CD4-positive, CD25-positive, alpha-beta regulatory T cell (primary cell): ENCODE measurements around the gene MMP15. TPM values are rescaled to one million over a fixed set of nuclear protein-coding genes. Genes with fewer than 3 reads are reported as not detected.
A peak's percentile ranks its signal among the peaks of the same experiment; 100 is the strongest.
"Not testable (repeated sequence)": the region's sequence is repeated elsewhere in the genome, so short reads cannot be mapped to it uniquely, and the experiment has no call there.

Experiments used
- ATAC-seq, 2 donors: fragments of 150-1000 bp; cut with Tn5 transposase; one replicate each; pipeline ENCODE4 v1.10.0; 2021; ENCODE audit warnings: low read depth in 2 of 2, moderate number of reproducible peaks in 2 of 2, moderate library complexity in 1 of 2
- DNase-seq, 3 donors: peaks; one replicate each; pipeline versions ENCODE4 v3.0.0 to v3.0.0-alpha.2; 2012 to 2022; ENCODE audit warnings: mixed read lengths in 1 of 3
- H3K27ac ChIP-seq: one replicate; pipeline ENCODE4 v1.7.0; 2013; ENCODE audit warnings: mild to moderate bottlenecking, low read length; ENCODE audit not compliant: insufficient read depth, poor library complexity, severe bottlenecking
- H3K27me3 ChIP-seq: one replicate; pipeline ENCODE4 v1.7.0; 2013; ENCODE audit warnings: low read length; ENCODE audit not compliant: control insufficient read depth, insufficient read depth
- H3K36me3 ChIP-seq: one replicate; pipeline ENCODE4 v1.7.0; 2013; ENCODE audit warnings: mild to moderate bottlenecking, low read length, moderate library complexity; ENCODE audit not compliant: control insufficient read depth, insufficient read depth
- H3K4me1 ChIP-seq: 2 replicates; pipeline ENCODE4 v1.7.0; 2013; ENCODE audit warnings: mild to moderate bottlenecking, low read length; ENCODE audit not compliant: insufficient read depth, control insufficient read depth, poor library complexity, severe bottlenecking
- H3K4me3 ChIP-seq: one replicate; pipeline ENCODE4 v1.7.0; 2013; ENCODE audit warnings: low read depth, mild to moderate bottlenecking, low read length, moderate library complexity
- H3K9me3 ChIP-seq, 2 experiments: 1 replicate in 1 of 2; 2 replicates in 1 of 2; pipeline ENCODE4 v1.7.0; 2013; ENCODE audit warnings: low read length in 2 of 2, mild to moderate bottlenecking in 1 of 2, moderate library complexity in 1 of 2; ENCODE audit not compliant: control insufficient read depth in 2 of 2
- H3K27ac Mint-ChIP-seq, 3 donors: one replicate each; pipeline ENCODE4 v1.8.0; 2020 to 2022; ENCODE audit warnings: mild to moderate bottlenecking in 3 of 3, mixed read lengths in 3 of 3, moderate library complexity in 2 of 3
- H3K27me3 Mint-ChIP-seq: one replicate; pipeline ENCODE4 v1.8.0; 2022; ENCODE audit warnings: mild to moderate bottlenecking, mixed read lengths
- H3K36me3 Mint-ChIP-seq: one replicate; pipeline ENCODE4 v1.8.0; 2020; ENCODE audit warnings: mixed read lengths
- H3K4me1 Mint-ChIP-seq, 4 donors: one replicate each; pipeline ENCODE4 v1.8.0; 2020 to 2022; ENCODE audit warnings: mixed read lengths in 4 of 4, mild to moderate bottlenecking in 1 of 4
- H3K4me3 Mint-ChIP-seq, 4 donors: one replicate each; pipeline ENCODE4 v1.8.0; 2020 to 2022; ENCODE audit warnings: mild to moderate bottlenecking in 4 of 4, mixed read lengths in 4 of 4, moderate library complexity in 3 of 4
- H3K9me3 Mint-ChIP-seq, 7 donors: one replicate each; pipeline ENCODE4 v1.8.0; 2020 to 2022; ENCODE audit warnings: mixed read lengths in 7 of 7, mild to moderate bottlenecking in 3 of 7, moderate library complexity in 2 of 7
- polyA plus RNA-seq, 4 donors: library from polyadenylated mRNA; unstranded; fragments of 300-500 nt; fragmentation: Illumina TruSeq; gene quantifications; one replicate each; pipeline ENCODE4 v1.2.3, GENCODE V29; 2021
- total RNA-seq: library from RNA; stranded (reverse); gene quantifications from one replicate; pipeline ENCODE4 v1.2.3, GENCODE V29; 2022

The MMP15 gene
- total and polyA plus RNA-seq, 5 donors from 2014 or later = 0.03 to 0.27 (median 0.11) TPM; not detected in 2

GRCh38 chr16:58073086-58073485 is 47.5 kb downstream of the MMP15 start:
- not testable (repeated sequence) for H3K4me1 ChIP-seq, H3K9me3 ChIP-seq, H3K27me3 Mint-ChIP-seq, H3K4me3 ChIP-seq, H3K4me1 Mint-ChIP-seq, H3K27ac Mint-ChIP-seq, ATAC-seq, H3K36me3 ChIP-seq, H3K36me3 Mint-ChIP-seq, H3K27ac ChIP-seq, DNase-seq, H3K4me3 Mint-ChIP-seq, H3K9me3 Mint-ChIP-seq, H3K27me3 ChIP-seq

- Histone ChIP-seq H3K27ac (no peak overlapping the region), H3K27me3 (no peaks in the 10 kb centered on the region), H3K36me3 (no peaks in the 10 kb centered on the region), H3K4me3 (no peak overlapping the region), H3K9me3 (no peaks in the 10 kb centered on the region), H3K4me1 (no peaks in the 10 kb centered on the region)
- H3K36me3 Mint-ChIP-seq = no peaks in the 10 kb centered on the region
- no peak overlapping the region for H3K4me3 Mint-ChIP-seq
- peaks cover 0 to 6% (median 3%) of the 10 kb centered on the region in 7 donors for H3K9me3 Mint-ChIP-seq
- no peak overlapping the region for H3K27ac Mint-ChIP-seq
- no peaks in the 10 kb centered on the region for H3K4me1 Mint-ChIP-seq
- no peak for ATAC-seq
- peaks cover 4% of the 10 kb centered on the region for H3K27me3 Mint-ChIP-seq
- no peak for DNase-seq
Measured at GRCh38 chr16:58074657-58075056, 49.1 kb downstream of the MMP15 start.

GRCh38 chr16:58076514-58076913 is 51.0 kb downstream of the MMP15 start:
- Mint-ChIP-seq H3K36me3 (no peaks in the 10 kb centered on the region), H3K9me3 (peaks cover 0 to 6% (median 3%) of the 10 kb centered on the region in 7 donors)

GRCh38 chr16:58077796-58078195 is 52.2 kb downstream of the MMP15 start:
- H3K9me3 ChIP-seq = no peaks in the 10 kb centered on the region
- Mint-ChIP-seq H3K9me3 (peaks cover 0 to 6% (median 0%) of the 10 kb centered on the region in 7 donors), H3K4me3 (no peak overlapping the region), H3K27ac (no peak overlapping the region), H3K36me3 (no peaks in the 10 kb centered on the region), H3K27me3 (peaks cover 4% of the 10 kb centered on the region), H3K4me1 (no peaks in the 10 kb centered on the region)
- no peaks in the 10 kb centered on the region for H3K27me3 ChIP-seq
- ATAC-seq (no peak), DNase-seq (no peak)
- no peak overlapping the region for H3K4me3 ChIP-seq
- H3K27ac ChIP-seq = no peak overlapping the region
- no peaks in the 10 kb centered on the region for H3K4me1 ChIP-seq
- H3K36me3 ChIP-seq = no peaks in the 10 kb centered on the region

More at GRCh38 chr16:58076514-58076913, 51.0 kb downstream of the MMP15 start:
- H3K4me3 Mint-ChIP-seq = no peak overlapping the region
- no peaks in the 10 kb centered on the region for H3K36me3 ChIP-seq
- H3K27me3 Mint-ChIP-seq = peaks cover 4% of the 10 kb centered on the region
- no peaks in the 10 kb centered on the region for H3K27me3 ChIP-seq
- DNase-seq (no peak), ATAC-seq (no peak)
- no peaks in the 10 kb centered on the region for H3K4me1 ChIP-seq
- H3K27ac Mint-ChIP-seq = peak overlapping the region in 1 of 3 donors; percentile 3
- no peak overlapping the region for H3K27ac ChIP-seq
- H3K4me1 Mint-ChIP-seq = no peaks in the 10 kb centered on the region
- no peaks in the 10 kb centered on the region for H3K9me3 ChIP-seq
- no peak overlapping the region for H3K4me3 ChIP-seq

GRCh38 chr16:58080657-58081056 is 55.1 kb downstream of the MMP15 start:
- not testable (repeated sequence) for H3K4me3 ChIP-seq, ATAC-seq, H3K4me1 Mint-ChIP-seq, H3K9me3 Mint-ChIP-seq, H3K4me1 ChIP-seq, H3K27ac Mint-ChIP-seq, H3K36me3 ChIP-seq, DNase-seq, H3K9me3 ChIP-seq, H3K27me3 Mint-ChIP-seq, H3K27me3 ChIP-seq, H3K4me3 Mint-ChIP-seq, H3K27ac ChIP-seq, H3K36me3 Mint-ChIP-seq

GRCh38 chr16:58082381-58082780 is 56.8 kb downstream of the MMP15 start:
- ATAC-seq (no peak), DNase-seq (no peak)
- no peak overlapping the region for H3K4me3 Mint-ChIP-seq

GRCh38 chr16:58084635-58085034 is 59.1 kb downstream of the MMP15 start:
- Histone ChIP-seq H3K36me3 (no peaks in the 10 kb centered on the region), H3K4me3 (no peak overlapping the region), H3K4me1 (no peaks in the 10 kb centered on the region), H3K27ac (no peak overlapping the region), H3K27me3 (no peaks in the 10 kb centered on the region), H3K9me3 (no peaks in the 10 kb centered on the region)
- H3K27me3 Mint-ChIP-seq = no peaks in the 10 kb centered on the region
- no peaks in the 10 kb centered on the region for H3K9me3 Mint-ChIP-seq
- no peaks in the 10 kb centered on the region for H3K4me1 Mint-ChIP-seq
- DNase-seq (no peak), ATAC-seq (no peak)
- no peak overlapping the region for H3K27ac Mint-ChIP-seq
- H3K36me3 Mint-ChIP-seq = no peaks in the 10 kb centered on the region
- no peak overlapping the region for H3K4me3 Mint-ChIP-seq

More at GRCh38 chr16:58082381-58082780, 56.8 kb downstream of the MMP15 start:
- H3K27ac ChIP-seq = no peak overlapping the region
- H3K4me1 ChIP-seq = no peaks in the 10 kb centered on the region
- no peaks in the 10 kb centered on the region for H3K36me3 ChIP-seq
- Mint-ChIP-seq H3K9me3 (no peaks in the 10 kb centered on the region), H3K4me1 (no peaks in the 10 kb centered on the region), H3K27me3 (no peaks in the 10 kb centered on the region), H3K27ac (no peak overlapping the region), H3K36me3 (no peaks in the 10 kb centered on the region)
- no peak overlapping the region for H3K4me3 ChIP-seq
- no peaks in the 10 kb centered on the region for H3K27me3 ChIP-seq
- no peaks in the 10 kb centered on the region for H3K9me3 ChIP-seq

GRCh38 chr16:58085171-58085570 is 59.6 kb downstream of the MMP15 start:
- Histone ChIP-seq H3K27ac (no peak overlapping the region), H3K4me3 (no peak overlapping the region), H3K27me3 (no peaks in the 10 kb centered on the region), H3K9me3 (no peaks in the 10 kb centered on the region), H3K4me1 (no peaks in the 10 kb centered on the region), H3K36me3 (no peaks in the 10 kb centered on the region)
- no peak for DNase-seq
- Mint-ChIP-seq H3K27ac (no peak overlapping the region), H3K36me3 (no peaks in the 10 kb centered on the region), H3K4me1 (no peaks in the 10 kb centered on the region), H3K9me3 (no peaks in the 10 kb centered on the region), H3K4me3 (no peak overlapping the region), H3K27me3 (no peaks in the 10 kb centered on the region)
- no peak for ATAC-seq
